NK-92 treated with Interleukin-12 subunit alpha and Interleukin-12 subunit beta, amount 100 ng/mL, for 24 hours (cell line): ENCODE results near the gene KCNJ6.

ENCODE experiments used
- DNase-seq: peaks from one replicate; lab custom pipeline; 2025; lab: John Stamatoyannopoulos, UW

Gene KCNJ6

GRCh38 chr21:37566790-37567615, 349.3 kb downstream of the KCNJ6 start:
- no peak for DNase-seq

DNA sequence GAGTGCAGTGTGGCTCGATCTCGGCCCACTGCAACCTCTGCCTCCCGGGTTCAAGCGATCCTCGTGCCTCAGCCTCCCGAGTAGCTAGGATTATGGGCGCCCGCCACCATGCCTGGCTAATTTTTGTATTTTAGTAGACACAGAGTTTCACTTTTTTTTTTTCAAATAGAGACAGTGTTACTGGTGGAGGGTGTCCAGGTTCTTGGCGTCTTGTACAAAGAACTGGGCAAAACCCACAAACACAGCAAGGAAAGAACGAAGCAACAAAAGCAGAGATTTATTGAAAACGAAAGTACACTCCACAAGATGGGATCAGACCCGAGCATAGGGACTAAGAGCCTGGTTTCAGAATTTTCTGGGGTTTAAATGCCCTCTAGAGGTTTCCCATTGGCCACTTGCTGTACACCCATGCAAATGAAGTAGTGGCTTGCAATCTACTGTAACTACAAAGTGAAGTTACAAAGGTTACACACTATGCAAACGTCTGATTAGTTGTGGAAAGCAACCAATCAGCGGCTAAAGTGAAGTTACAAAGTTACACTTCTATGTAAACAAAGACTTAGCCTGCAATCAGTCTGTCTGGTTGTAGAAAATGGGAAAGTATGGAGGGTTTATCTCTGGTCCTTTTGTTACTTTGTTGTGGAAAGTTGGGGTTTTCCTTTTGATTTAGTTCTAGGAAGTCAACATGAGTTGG, 350.6 kb downstream of the KCNJ6 start:
- no peak for DNase-seq

DNA sequence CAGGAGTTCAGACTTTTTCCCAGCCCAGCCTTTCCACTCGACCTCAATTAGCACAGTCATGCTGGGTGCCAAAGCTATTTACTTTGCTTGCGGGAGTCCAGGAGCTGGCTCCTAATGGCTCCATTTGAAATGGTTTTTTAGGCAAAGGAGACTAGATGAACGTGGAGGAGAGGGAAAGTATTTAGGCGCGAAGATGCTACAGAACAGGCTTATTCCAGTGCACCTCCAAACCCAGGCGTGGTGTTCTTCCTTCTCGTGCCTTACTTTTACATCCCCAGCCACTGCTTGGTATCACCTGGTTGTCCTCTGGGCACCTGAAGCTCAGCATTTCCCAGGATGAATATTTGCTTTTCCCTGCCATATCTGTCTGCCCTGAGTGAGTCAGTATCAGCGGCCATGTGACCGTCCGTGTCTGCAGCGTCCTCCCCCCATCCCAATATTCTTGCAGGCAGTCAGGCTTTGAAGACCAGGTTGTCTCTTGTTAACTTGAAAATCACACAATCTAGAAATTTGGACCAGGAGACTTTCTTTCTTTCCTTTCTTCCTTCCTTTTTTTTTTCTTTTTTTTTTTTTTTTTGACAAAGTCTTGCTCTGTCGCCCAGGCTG, 351.2 kb downstream of the KCNJ6 start:
- no peak for DNase-seq

GRCh38 chr21:37564341-37564923, 351.8 kb downstream of the KCNJ6 start:
- peak; percentile 88 for DNase-seq

DNA sequence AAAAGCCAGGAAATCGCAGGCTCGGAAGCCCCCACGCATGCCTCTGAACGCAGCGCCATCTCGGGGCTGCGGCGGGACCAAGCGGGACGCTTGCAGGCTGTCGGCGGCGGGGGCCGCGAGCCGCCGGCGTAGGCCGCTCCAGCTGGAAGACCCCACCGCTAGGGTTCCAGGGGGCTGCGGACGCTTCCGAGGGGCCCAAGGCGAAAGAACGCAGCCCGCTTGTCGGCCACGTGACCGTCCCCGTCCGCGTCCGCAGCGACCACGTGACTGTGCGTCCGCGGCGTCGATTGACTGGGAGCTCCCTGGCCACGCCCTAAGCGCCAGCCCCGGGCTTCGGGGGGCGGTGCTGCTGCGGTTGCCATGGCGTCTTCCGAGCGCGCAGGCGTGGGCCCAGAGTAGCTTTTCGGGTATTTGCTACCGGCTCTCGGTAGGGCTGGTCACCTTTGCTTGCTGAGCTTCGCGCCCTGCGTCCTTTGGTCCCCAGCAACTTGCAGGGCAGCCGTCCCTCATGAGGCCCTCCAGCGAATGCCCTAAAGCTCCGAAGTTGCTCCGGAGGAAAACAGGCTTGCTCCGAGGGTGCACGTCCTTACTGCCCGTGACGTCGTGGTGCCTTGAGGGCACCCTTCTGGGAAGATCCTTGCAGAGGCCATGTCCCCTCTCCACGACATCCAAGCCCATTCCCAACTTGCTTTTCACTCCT, 352.5 kb downstream of the KCNJ6 start:
- DNase-seq, result peak; percentile 95

DNA sequence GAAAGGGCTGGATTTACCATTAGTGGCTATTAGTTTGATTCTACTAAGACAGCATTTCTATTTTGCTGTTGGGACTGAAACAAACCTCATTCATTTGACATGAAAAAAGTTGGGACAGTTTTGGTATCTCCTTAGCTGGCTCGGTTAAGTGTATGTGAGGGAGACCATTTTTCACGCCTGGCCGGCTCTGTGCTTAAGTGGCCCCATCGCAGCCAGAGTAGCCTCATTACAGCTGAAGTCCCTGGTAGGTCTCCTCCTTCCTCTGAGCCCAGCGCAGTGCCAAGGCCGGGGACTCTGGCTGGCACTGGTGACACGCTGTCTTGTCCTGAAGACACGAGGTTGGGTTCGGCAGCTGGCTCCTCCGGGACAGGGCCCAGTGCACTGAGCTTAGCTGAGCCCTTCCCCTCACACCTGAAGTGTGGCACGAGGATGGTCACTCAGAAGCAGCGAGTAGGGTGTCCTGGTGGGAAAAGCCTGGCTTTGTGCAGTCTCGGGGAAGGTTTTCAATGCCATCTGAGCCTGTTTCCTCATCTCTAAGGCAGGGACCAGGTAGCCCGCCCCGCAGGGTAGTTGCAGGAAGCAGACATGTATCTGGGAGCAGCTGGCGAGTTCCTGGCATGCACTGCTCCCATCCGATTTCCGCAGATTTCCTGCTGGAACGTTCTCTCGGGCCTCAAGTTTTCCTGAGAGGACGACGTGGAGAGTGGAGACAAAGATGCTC, 353.2 kb downstream of the KCNJ6 start:
- no peak for DNase-seq

DNA sequence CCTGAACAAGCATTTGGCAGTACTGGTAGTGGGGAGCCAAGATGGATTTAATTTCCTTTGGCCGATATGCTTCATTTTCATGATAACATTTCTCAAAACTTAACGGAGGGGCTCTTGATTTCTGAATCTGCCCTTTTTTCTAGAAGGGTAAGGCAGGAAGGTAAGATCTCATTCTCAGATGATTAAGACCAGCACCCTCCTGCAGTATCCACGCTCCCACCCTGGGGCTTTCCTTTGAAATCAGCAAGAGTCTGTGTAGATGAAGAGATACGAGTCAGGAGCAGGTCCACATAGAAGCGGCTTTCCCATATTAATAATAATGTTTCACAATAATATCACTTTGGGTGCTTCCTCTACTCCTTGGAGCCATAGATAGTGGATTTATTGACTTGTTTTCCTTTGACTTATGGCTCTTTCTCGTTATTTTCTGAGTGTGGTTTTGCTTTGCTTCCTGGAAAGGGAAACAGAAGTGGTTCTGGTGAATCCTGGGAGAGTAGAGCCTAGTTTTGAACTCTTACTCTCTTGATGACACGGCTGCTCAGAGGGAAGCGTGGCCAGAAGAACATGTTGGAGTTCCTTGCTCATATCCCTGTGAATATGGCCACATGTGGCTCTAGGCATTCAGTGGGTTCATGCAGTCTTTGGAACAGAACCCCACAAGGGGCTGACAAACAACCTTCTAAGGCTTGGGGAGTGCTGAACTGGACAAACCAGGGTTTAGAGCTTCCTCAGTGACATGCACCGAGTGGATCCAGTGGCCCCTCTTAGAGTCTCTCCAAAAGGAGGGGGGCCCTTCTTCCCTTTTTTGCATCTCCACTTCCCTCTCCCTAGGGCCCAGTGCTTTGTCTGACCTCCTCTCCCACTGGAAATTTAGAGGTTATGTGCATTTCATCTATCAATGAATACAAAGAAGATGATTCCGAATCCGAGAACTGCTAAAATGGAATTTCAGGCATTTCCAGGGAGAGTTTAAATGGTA, 354.0 kb downstream of the KCNJ6 start:
- DNase-seq, result no peak

DNA sequence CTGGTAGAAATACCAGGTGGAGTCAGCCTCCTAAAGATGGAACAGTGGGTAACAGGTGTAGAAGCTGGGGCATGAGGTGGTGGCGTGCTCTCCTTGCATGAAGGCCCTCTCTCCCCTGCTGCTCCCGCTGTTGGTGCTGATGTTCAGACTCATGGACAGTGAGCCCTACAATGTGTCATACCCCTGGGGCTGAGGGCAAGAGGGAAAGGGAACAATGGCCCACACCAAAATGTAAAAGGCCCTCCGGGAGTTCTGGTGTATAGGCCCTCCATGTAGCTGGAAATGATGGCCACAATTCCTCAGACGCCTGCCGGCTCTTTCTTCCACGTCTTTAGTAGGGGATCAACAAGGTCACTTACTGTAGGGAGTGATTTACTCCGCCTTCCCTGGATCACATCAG, 354.8 kb downstream of the KCNJ6 start:
- DNase-seq, result no peak

GRCh38 chr21:37560385-37560784, 355.9 kb downstream of the KCNJ6 start:
- no peak for DNase-seq

GRCh38 chr21:37558676-37559211, 357.5 kb downstream of the KCNJ6 start:
- DNase-seq, result no peak
